GM21529 (cell line): ENCODE measurements around the gene AFM.

ENCODE experiments used
- ATAC-seq: cut with Tn5 transposase; IDR thresholded peaks from one replicate; pipeline ENCODE4 v1.9.1; 2021; ENCODE audit not compliant: unreplicated experiment

AFM gene, protein sequence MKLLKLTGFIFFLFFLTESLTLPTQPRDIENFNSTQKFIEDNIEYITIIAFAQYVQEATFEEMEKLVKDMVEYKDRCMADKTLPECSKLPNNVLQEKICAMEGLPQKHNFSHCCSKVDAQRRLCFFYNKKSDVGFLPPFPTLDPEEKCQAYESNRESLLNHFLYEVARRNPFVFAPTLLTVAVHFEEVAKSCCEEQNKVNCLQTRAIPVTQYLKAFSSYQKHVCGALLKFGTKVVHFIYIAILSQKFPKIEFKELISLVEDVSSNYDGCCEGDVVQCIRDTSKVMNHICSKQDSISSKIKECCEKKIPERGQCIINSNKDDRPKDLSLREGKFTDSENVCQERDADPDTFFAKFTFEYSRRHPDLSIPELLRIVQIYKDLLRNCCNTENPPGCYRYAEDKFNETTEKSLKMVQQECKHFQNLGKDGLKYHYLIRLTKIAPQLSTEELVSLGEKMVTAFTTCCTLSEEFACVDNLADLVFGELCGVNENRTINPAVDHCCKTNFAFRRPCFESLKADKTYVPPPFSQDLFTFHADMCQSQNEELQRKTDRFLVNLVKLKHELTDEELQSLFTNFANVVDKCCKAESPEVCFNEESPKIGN

DNA sequence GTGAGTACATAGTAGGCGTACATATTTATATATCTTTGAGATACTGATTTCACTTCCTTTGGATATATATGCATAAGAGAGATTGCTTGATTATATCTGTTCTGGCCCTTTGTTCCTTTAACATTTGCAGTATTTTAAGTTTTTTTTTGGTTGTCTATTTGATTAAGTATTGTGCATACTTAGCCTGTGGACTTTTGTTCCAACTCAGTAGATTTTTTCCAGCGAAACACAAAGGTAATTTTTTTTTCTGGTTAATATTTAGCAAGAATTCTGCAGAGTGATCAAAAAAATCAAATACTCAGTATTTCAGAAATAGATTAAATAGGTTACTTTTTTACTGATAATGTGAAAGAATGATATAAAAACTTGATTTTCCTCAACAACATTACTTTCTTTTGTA lies at the start of gene AFM:
TSS of gene AFM (plus strand) at position 388 of the 400 bp plus-strand sequence. CDS start 31 bp downstream, outside the sequence.
- no peak for ATAC-seq

DNA sequence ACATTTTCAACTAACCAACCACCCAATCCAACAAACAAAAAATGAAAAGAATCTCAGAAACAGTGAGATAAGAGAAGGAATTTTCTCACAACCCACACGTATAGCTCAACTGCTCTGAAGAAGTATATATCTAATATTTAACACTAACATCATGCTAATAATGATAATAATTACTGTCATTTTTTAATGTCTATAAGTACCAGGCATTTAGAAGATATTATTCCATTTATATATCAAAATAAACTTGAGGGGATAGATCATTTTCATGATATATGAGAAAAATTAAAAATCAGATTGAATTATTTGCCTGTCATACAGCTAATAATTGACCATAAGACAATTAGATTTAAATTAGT lies 49.8 kb upstream of the AFM start:
- no peak for ATAC-seq

DNA sequence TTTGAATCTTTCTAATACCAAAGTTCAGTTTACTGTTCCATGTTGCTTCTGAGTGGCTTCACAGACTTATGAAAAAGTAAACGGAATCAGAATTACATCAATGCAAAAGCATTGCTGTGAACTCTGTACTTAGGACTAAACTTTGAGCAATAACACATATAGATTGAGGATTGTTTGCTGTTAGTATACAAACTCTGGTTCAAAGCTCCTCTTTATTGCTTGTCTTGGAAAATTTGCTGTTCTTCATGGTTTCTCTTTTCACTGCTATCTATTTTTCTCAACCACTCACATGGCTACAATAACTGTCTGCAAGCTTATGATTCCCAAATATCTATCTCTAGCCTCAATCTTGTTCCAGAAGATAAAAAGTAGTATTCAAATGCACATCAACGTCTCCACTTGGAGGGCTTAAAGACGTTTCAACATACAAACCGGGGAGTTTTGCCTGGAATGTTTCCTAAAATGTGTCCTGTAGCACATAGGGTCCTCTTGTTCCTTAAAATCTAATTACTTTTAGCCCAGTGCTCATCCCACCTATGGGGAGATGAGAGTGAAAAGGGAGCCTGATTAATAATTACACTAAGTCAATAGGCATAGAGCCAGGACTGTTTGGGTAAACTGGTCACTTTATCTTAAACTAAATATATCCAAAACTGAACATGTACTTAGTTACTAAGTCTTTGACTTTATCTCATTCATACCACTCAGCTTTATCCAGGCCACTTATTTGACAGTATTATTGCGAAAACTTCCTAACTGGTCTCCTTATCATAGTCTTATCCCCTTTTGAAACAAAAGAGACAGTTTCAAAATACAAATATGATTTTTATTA lies 49.2 kb upstream of the AFM start:
- ATAC-seq: no peak

DNA sequence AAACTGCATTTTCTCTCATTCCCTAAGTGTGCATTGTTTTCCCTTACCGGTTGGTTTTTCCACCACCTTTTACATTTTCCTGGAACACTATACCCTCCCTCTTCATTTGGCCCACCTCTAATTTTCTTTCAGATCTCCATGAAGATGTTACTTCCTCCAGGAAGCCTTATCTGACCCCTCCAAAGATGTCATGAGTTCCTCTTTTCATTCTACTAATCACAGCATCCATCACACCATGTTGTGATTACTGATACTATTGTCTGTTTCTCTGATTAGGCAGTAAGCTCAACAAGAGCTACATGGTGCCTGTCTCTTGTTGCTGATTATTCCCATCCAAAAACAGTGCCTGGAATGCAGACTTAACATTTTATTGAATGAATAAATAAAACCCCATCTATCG lies 48.4 kb upstream of the AFM start:
- no peak for ATAC-seq

DNA sequence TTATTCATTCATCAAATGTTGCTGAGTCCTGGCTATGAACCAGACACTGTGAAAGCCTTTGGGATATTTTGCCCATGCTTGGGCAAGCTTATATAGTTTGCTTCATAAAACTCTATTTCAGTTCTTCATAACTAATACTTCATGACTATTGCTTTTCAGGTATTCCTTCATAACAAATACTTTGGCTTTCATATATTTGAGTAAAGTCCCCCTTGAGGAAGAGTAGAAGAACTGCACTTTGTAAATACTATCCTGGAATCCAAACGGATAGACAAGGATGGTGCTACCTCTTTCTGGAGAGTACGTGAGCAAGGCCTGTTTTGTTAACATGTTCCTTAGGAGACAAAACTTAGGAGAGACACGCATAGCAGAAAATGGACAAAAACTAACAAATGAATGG lies 47.2 kb upstream of the AFM start:
- ATAC-seq: no peak

DNA sequence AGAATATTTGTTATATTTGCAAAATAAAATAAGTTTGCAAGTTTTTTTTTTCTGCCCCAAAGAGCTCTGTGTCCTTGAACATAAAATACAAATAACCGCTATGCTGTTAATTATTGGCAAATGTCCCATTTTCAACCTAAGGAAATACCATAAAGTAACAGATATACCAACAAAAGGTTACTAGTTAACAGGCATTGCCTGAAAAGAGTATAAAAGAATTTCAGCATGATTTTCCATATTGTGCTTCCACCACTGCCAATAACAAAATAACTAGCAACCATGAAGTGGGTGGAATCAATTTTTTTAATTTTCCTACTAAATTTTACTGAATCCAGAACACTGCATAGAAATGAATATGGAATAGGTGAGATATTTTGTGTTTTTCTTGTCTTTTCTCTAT lies 45.6 kb upstream of the AFM start, which contains the start of gene AFP:
TSS of gene AFP (plus strand) at position 238 of the 400 bp plus-strand sequence. CDS start at position 280, 42 bp downstream.
- ATAC-seq: no peak

DNA sequence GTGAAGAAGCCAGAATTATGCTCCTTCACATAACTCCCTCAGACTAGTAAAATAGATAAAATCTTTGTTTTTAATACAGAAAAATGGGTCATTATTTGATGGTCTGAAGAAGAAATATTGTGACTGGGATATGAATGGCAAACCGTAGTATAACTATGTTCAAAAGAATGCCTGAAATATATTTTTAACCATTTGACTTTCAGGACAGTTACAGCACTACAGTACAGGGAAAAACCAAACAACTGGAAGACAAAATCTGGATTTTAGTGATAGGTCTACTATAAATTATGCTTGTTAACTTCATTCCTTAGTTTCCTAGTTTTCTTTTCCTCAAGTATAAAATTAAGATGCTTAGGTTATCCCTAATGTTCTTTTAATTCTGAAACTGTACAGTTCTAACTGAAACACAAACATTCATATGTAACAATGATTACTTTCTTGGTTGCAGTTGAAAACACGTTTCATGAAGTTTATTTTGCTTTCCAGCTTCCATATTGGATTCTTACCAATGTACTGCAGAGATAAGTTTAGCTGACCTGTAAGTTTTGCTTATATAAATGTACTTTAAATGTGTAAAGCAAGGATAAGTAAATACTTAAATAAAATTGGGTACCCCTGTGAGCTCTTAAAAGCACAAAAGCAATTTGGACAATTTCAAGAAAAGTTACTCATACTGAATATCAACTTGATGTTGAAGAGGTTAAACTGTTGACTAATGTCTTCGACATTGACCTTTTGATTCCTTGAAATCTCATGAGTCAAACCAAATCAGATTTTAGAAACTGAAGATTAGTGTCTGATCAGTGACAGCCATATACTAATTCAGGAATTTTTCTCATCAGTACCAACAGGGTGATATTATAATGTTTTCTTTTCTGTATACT lies 44.6 kb upstream of the AFM start:
- no peak for ATAC-seq

DNA sequence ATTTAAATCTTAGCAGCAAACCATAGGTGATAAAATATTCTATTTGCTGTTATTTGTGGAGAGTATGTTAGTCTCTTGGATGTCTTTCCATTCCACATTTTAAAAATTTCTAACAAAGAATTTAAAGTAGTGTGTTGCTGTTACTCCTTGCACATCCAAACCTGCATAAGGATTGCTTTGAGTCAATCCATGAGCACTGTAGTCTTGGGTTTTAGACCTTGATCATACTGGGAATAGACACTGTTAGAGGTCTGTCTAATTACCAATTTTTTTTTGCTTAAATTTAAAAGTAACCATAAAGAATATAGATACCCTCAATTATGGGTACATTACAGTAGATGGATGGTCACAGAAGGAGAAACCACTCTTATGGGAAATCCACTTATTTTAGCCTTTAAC lies 44.0 kb upstream of the AFM start:
- no peak for ATAC-seq

DNA sequence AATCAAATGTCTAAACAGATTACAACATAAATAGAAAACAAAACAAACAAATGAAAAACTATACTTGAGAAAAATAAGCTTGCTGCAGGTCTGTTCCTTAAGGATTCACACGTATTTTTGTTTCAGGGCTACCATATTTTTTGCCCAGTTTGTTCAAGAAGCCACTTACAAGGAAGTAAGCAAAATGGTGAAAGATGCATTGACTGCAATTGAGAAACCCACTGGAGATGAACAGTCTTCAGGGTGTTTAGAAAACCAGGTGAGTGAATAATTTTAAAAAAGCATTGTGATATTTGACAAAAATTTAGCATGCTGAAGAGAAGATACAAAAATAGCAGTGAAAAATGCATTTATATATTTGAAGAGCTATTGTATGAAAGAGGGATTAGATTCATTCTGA lies 43.5 kb upstream of the AFM start:
- ATAC-seq: no peak

DNA sequence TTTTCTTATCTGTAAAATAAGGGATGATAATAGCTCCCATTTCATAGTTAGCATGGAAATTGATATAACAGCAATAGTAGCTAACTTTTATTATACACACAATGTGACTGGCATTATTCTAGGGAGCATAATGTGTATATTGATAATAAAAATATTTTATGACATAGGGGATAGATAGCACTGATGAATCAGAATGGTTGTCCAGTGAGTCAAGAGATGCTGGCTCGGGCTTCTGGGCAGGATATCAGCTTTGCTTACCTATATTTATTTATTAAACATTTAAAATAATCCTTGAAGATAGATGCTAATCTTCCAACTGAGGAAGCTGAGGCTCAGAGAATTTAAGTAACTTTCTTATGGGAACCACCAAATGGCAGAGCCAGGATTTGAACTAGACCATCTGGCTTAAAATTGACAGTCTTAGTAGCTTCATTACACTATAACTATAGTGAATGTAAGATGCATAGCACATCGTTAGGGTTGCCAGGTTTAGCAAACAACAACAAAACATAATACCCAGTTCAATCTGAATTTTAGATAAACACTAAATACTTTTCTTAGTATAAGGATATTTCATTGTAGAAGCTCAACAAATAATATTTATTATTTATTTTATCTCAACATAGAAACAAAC lies 42.8 kb upstream of the AFM start:
- no peak for ATAC-seq

DNA sequence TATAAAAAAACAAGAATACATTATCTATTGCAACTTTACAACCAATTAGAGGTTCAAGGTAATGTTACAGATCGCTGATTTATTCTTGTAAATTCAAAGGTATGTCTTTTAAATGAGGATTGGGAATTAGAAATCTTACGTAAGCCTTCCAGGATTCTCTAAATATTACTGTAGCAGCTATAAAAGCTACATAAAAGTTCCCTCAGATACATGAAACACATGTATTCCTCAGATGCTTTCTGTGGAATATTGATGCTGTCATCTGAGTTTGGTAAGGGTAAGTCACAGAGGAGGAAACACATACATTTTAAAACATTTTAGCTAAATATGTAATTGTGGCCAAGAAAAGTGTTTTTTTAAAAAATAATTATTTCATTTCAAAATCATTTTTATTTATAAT lies 42.1 kb upstream of the AFM start:
- no peak for ATAC-seq

DNA sequence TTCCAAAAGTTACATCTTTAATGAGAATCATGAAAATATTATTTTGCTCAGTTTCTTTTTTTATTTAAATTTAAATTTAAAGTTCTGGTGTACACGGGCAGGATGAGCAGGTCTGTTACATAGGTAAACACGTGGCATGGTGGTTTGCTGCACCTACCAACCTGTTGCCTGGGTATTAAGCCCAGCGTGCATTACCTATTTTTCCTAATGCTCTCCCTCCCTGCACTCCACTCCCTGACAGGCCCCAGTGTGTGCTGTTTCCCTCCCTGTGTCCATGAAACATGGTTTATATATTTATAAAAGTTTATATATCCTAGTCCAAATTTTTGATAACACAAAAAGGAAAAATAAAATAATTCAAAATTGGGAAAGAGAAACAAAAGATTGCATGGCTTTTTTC lies 41.6 kb upstream of the AFM start:
- ATAC-seq: no peak

DNA sequence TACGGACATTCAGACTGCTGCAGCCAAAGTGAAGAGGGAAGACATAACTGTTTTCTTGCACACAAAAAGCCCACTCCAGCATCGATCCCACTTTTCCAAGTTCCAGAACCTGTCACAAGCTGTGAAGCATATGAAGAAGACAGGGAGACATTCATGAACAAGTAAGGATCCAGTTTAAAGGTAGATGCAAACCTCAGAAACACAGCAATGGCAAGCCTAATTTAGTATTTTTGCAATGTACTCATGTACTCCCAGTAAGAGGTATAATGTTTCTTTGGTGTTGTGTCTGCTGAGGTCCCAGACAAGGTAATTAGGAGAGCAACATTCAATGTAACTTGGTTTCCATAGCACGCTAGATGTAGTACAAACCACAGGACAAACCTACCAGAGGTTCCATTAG lies 40.9 kb upstream of the AFM start:
- ATAC-seq: no peak

DNA sequence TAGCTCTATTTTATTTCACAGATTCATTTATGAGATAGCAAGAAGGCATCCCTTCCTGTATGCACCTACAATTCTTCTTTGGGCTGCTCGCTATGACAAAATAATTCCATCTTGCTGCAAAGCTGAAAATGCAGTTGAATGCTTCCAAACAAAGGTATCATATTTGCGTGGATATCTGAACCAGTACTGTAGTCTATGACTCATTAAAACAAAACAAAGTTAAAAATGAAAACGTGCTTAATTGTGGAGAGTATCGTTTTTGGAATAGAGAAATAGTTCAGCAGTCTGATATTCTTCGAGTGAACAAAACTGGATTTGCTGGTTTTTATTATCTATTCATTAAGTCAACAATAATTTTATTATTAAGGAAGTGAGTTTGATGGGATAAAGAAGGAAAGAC lies 39.3 kb upstream of the AFM start:
- ATAC-seq: no peak

DNA sequence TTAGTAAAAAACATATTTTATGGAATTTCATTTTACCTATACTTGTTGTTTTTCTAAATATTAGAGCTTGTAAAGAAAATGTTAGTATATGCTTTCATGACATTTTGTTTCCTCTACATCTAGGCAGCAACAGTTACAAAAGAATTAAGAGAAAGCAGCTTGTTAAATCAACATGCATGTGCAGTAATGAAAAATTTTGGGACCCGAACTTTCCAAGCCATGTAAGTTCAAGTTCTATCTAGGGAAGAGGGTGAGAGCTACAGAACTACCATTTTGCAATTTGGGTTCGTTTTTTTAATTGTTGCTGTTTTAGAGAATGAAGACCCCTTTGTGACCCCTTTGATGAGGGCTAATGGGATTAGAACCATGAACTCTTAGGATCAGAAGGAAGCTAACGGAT lies 38.3 kb upstream of the AFM start:
- no peak for ATAC-seq

DNA sequence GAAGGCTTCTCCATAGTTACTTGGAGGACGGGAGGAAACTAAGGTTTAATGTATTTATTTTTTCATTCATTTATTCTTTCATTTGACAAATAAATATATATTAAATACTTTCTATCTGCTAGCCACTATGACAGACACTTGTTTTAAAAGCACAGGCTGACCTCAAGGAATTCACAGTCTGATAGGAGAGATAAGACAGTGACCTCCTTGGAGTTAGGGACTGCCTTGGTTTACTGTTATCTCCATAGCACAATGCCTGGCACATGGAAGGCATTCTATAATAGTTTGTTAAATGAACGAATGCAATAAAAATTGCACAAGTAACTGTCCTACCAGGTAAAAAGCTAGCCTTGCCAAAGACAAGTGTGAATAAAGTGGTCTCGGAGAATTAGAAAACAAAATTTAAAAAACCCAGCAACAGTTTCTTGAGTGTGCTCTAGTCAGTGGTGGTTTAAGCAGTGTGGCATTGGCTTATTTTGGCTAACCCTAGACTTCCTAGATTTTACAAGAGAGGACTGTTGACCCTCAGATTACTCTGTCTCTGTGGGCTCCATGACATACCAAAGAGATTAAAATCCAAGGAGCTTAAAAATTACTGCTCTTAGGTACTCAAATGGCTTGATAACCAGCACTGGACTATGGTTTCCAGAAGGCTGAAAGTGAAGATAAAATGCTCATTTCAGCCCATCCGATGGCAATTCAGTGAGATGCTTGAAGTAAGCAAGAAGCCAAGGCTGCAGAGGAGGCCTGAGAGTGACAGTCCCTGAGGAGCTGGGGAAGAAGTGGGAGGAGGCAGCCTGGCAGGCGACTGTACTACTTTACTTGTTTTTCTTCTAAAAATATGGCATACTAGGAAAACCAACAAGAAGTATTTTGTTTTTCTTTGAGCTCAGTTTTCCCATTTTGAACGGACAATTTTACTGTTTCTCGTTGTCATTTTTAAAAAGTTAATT lies 35.9 kb upstream of the AFM start:
- ATAC-seq: no peak

DNA sequence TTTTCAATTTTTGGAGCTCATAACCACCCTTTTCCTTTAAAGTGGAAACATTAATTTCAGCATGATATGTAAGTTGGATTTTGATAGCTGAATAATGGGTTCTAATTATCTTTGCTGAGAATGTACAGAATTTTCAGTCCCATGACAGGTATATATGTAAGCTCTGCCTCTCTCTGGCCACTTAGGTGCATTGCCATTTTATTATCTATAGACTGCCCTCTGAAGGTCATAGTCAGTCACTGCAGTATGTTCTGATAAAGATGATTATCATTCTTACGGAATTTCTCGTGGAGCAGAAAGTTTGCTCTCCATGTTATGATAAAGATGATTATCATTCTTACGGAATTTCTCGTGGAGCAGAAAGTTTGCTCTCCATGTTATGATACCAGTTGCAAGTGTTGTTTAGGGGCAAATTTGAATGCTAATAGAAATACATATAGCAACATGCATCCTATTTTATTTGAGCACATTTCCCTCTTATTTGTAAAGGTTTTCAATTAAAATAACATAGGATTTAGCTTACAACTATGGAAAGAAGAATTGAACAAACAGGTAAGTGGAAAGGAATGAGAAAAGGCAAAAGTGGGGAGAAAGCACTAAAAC lies 35.1 kb upstream of the AFM start:
- peak; percentile 100 for ATAC-seq

DNA sequence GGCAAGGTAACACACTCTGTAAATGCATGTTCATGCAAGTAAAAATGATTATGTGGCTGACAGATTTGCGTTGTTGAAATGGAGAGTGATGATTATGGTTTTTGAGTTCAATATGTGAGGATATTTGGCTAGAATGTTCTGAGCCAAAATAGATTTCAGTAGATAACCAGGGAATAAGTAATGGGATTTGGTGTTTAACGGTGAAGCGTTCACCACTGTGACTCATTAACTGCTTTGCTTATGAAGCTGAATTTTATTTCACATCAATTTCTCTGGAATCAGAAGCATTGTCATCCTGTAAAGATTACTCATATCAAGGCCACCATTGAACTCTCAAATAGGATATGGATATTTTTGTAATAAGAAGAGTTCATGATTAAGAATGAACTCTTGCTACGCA lies 33.9 kb upstream of the AFM start:
- no peak for ATAC-seq
